AG10803 (cell line): ENCODE results near the gene COL19A1.
"Not testable (repeated sequence)": the region's sequence is repeated elsewhere in the genome, so short reads cannot be mapped to it uniquely, and the experiment has no call there.

Experiments
- DNase-seq: peaks from one replicate; pipeline ENCODE4 v3.0.0; 2010; ENCODE audit warnings: low read depth
- H3K4me3 ChIP-seq: 2 replicates; pipeline ENCODE4 v1.5.1; 2011; ENCODE audit warnings: mild to moderate bottlenecking, low read length, control low read depth
- TF ChIP-seq, protein P1 (sequence below): conservative IDR thresholded peaks from 2 replicates; pipeline ENCODE4 v1.5.1; 2011; ENCODE audit warnings: mild to moderate bottlenecking, low read length, control low read depth, inconsistent platforms

Gene COL19A1

DNA sequence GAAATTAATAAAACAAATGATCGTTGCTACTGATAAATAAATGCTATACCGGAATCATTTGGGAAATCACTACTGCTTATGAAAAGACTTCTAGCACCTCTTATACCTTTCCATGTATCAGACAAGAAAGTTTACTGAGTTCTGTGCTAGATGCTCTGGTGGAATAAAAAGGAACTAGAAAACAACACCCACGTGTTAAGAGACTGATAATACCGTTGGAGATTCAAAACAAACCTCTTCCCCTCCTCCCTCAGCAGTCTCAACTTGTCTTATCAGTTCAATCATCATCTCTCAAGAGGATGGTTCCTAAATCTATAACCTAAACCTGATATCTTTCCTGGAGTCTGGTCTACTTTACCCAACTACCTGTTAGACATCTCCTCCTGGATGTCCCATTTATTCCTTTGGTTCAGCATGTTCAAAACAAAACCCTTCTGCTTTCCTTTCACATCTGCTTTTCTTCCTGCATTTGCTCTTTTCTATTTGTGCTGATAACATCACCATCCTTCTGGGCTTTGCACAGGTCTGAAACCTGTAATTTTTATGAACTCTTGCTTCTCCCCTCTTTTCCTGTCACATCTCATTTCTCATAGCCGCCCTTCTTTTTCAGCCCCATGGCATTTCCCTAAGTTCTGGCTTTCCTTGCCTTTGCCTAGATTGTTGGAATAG is 122.2 kb downstream of the COL19A1 start:
- TF ChIP-seq, protein P1, sequence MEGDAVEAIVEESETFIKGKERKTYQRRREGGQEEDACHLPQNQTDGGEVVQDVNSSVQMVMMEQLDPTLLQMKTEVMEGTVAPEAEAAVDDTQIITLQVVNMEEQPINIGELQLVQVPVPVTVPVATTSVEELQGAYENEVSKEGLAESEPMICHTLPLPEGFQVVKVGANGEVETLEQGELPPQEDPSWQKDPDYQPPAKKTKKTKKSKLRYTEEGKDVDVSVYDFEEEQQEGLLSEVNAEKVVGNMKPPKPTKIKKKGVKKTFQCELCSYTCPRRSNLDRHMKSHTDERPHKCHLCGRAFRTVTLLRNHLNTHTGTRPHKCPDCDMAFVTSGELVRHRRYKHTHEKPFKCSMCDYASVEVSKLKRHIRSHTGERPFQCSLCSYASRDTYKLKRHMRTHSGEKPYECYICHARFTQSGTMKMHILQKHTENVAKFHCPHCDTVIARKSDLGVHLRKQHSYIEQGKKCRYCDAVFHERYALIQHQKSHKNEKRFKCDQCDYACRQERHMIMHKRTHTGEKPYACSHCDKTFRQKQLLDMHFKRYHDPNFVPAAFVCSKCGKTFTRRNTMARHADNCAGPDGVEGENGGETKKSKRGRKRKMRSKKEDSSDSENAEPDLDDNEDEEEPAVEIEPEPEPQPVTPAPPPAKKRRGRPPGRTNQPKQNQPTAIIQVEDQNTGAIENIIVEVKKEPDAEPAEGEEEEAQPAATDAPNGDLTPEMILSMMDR: no peak
- no peak overlapping the region for H3K4me3 ChIP-seq
- no peak for DNase-seq

DNA sequence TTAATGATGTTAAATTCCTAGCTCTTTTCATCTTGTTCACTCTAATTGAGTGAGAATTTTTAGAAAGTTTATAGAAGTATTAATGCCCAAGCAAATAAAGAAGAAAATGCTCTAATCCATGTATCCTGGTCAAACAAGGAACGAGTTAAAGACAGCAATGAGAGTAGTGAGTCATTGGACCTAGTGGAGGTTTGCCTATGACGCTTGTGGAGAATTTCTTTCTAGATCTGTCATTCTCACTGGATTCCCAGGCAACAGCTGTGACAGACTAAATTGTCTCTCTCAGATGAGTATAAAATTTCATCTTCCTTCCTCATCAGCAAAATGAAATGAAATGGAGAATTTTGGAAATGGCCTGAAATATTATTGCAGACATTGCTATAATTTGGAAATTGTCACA is 127.9 kb downstream of the COL19A1 start:
- H3K4me3 ChIP-seq: no peak overlapping the region
- TF ChIP-seq, protein P1: no peak
- no peak for DNase-seq

DNA sequence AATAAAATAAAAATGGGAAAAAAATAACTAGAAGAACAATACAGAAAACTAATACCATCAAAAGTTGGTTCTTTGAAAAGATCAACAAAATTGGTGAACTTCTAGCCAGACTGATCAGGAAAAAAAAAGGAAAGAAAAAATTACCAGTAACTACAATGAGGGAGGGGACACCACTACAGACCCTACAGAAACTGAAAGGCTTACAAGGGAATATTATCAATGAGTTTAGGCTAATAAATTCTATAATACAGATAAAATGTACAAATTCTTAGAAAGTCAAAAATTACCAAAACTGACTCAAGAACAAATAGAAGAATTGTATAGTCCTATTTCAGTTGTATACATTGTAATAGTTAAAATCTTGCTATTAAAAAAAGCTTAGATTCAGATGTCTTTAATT is 141.8 kb downstream of the COL19A1 start:
- TF ChIP-seq, protein P1: no peak
- H3K4me3 ChIP-seq: no peak overlapping the region
- DNase-seq: no peak

DNA sequence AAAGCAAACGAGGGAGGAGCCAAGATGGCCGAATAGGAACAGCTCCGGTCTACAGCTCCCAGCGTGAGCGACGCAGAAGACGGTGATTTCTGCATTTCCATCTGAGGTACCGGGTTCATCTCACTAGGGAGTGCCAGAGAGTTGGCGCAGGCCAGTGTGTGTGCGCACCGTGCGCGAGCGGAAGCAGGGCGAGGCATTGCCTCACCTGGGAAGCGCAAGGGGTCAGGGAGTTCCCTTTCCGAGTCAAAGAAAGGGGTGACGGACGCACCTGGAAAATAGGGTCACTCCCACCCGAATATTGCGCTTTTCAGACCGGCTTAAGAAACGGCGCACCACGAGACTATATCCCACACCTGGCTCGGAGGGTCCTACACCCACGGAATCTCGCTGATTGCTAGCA is 144.0 kb downstream of the COL19A1 start:
- H3K4me3 ChIP-seq, DNase-seq: not testable (repeated sequence)

DNA sequence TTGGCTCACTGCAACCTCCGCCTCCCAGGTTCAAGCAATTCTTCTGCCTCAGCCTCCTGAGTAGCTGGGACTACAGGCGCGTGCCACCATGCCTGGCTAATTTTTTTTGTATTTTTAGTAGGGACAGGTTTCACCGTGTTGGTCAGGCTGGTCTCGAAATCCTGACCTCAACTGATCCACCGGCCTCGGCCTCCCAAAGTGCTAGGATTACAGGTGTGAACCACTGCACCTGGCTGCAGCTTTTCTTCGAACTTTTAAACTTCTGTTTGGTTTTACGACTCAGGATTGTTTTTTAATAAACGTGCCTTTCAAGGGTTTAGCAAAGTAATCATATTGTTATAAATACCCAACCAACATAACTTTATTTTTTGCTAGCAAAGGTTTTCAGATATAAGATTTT is 156.8 kb downstream of the COL19A1 start:
- H3K4me3 ChIP-seq, DNase-seq: not testable (repeated sequence)

DNA sequence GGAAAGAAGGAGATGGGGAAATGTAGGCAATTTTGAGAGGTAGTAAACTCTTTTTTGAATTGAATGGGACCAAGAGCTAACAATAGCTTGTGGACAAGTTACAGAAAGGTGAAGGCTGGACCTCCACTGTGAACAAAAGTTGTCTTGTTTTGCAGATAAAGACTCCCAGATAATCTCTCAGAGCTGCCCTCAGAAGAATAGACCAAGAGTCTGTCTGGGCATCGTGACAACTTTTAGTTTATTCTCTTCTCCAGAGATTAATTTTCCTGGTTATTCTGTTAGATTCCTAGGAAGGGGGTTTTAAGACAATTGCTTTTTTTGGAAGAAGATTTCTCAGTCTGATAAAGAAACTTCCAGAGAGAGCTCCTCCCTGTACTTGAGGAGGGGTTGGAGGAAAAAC is 161.9 kb downstream of the COL19A1 start:
- TF ChIP-seq, protein P1: no peak
- DNase-seq: no peak
- no peak overlapping the region for H3K4me3 ChIP-seq

DNA sequence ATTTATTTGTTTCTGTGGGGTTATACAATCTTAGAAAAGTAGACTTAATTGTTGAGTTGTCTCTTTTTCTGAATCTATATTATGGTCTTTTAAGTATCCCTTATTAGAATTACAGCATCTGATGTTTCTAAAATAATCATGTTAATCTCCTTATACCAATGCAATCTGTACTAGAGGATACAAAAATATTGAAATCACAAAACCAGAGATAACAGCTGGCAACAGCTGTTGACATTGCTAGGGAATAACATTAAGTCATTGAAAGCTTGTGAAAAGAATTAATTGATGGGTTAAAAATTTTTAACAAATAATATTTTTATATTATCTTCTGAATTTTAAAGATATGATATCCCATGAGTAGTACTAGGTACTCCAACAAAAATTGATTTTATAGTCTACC is 162.6 kb downstream of the COL19A1 start:
- no peak for DNase-seq
- TF ChIP-seq, protein P1: no peak
- no peak overlapping the region for H3K4me3 ChIP-seq

DNA sequence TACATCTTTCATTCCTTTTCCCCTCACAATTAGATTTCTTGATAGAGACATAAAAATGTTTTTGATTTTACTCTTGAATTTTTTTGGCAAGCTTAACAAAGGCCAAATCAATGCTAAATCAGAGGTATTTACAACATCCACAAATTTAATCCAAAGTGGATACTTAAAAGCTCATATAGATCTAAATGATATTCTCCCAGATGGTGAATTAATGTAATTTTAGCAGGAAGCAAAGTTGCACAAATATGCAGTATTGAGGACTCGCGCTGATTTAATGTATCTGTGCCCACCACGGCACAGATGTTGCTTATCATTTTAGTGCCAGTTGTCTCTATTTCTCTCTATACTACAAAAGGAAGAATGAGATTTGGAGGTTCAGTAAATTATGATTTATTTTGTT is 167.4 kb downstream of the COL19A1 start:
- DNase-seq: no peak
- TF ChIP-seq, protein P1: no peak
- H3K4me3 ChIP-seq: no peak overlapping the region
